Activated CD4-positive, alpha-beta T cell treated with anti-CD3 and anti-CD28 coated beads, Interleukin-2, amount 50 U/mL, for 48 hours (primary cell): ENCODE data around the gene HJURP.
"Not testable (repeated sequence)": the region's sequence is repeated elsewhere in the genome, so short reads cannot be mapped to it uniquely, and the experiment has no call there.

Experiments used
- DNase-seq, 2 experiments: peaks; one replicate each; pipeline ENCODE4 v3.0.0-alpha.2; 2020

HJURP gene

DNA sequence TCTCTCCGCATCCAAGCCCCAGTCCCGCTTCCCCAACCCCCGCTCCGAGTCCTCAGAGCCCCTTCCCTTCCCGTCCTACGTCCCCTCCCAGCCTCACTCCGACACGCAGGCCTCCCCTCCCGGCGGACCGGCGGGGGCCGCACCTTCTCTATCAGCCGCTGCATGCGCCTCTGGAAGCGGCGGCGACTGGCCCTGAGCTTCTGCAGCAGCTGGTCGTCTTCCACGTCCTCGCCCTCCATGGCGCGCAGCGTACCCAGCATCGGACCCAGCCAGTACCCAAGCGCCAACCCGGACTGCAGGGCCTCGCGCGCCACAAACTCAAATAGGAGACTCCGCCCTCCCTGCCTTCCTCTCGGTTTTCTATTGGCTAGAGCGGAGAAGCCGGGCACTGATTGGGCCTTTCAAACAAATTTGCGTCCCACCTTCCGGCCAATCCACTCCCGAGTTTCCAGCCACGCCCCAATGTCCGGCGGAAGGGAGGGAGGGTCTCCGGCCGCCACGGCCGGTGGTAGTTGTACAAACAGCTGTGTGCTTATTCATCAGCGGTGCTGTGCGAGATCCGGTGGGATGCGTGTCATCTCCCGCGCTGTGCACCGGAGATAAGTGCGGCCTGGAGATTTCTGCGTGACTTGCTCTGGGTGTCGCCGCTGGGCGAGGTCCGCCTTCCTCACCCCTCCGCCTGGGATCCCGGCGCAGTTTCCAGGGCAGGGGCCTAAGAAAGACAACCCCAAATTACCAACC lies at the start of gene HJURP:
Gene HJURP, minus strand, starts transcription at position 295 of the 741 bp plus-strand sequence. Its CDS starts 35 bp downstream, at position 260.
- peak; percentile 92 to 95 for DNase-seq

DNA sequence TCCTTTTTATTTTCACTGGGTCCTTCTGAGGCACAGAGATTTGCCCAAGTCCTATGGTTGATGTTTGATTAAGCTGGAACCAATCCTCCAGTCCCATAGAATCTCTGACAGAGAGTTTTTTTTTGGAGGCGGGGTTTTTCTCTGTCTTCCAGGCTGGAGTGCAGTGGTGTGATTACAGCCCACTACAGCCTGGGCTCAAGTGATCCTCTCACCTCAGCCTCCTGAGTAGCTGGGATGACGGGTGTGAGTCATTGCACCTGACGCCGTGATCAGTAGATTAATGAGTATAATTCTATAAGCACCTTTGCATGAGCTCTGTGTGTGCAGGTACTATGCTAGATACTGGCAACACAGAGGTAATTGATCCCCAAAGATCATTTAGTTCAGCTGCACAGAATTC lies 47.5 kb upstream of the HJURP start:
- DNase-seq = no peak

- DNase-seq = no peak
Measured at GRCh38 chr2:233901367-233901766, 47.0 kb upstream of the HJURP start.

- not testable (repeated sequence) for DNase-seq
Measured at GRCh38 chr2:233896253-233896652, 41.9 kb upstream of the HJURP start.

- no peak for DNase-seq
Measured at GRCh38 chr2:233892793-233893192, 38.5 kb upstream of the HJURP start.

DNA sequence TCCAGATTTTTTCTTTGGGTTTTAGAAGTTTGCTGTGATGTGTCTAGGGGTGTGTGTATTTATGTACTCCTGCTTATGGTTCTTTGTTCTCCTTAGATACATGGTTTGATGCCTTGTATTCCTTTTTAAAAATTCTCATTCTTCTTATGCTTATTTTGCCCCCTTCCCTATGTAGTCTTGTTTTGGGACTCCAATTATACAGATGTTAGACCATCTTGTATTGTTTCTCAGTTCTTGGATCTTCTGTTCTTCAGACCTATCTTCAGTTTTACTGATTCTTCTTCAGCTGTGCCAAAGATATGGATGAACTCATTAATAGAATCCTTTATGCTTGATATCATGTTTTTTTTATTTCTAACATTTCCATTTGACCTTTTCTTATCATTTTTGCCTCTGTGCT lies 28.0 kb upstream of the HJURP start:
- DNase-seq = no peak

GRCh38 chr2:233872125-233872524 lies 17.8 kb upstream of the HJURP start:
- DNase-seq = not testable (repeated sequence)

DNA sequence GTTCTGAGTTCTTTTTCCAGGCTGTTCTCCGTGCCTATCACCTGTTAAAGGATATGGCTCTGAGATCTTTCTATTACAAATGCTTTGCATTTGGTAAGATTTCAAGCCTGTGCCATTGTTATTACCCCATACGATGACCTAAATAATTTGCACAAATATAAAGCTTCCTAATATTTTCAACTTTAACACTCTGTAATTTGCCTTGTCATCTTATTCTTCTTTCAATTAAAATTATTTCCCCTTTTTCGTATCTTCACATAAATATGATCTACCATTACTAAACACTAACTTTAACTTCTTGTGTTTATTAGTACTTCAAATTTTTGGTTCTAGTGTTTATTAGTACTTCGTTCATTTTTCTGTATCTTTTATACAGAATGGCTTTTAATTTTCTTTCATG lies 17.1 kb upstream of the HJURP start:
- DNase-seq = no peak

DNA sequence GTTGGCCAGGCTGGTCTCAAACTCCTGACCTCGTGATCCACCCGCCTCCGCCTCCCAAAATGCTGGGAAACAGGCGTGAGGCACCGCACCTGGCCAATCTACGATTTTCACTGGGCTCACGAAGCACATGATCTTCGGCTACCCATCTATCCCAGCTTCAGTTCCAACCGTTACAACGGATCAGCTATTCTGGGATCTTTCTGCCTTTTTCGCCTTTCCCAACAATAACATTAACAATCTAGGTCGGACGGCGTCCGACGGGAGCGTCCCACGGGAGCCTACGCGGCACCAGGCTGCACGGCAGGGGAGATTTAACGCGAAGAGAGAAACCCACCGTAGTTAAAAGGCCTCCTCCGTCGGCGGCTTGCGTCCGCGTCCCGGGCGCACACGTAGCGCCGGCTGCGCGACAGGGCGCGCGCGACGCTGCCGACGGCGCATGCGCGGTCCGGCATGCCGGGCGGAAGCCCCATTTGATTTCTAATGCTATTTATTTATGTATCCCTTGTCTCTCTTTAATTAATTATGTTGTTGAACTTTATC lies 13.7 kb upstream of the HJURP start, which contains the start of gene MSL3B:
Gene MSL3B, minus strand, starts transcription at position 394 of the 540 bp plus-strand sequence.
- peak; percentile 46 to 55 for DNase-seq

- no peak for DNase-seq
Measured at GRCh38 chr2:233866479-233866878, 12.1 kb upstream of the HJURP start.

- no peak for DNase-seq
Measured at GRCh38 chr2:233865838-233866237, 11.5 kb upstream of the HJURP start.

DNA sequence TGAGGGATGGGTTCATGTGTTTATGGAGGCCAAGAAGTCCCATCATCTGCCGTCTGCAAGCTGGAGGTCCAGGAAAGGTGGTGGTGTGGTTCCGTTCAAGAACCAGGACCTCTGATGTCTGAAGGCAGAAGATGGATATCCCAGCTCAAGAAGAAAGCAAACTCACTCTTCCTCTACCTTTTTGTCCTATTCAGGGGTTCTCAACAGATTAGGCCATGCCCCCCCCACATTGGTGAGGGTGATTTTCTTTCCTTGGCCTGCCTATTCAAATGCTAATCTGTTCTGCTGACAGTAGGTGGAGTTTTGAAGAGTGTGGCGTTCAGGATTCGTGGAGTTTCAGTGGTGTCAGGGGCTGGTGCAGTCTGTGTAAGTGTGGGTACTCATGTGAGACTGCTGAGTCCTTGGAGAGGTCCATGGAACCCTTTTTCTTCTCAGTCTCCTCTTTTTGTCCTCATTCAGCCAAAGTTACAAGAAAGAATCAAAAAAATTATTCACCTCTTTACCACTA lies 8.0 kb upstream of the HJURP start:
- DNase-seq = no peak

DNA sequence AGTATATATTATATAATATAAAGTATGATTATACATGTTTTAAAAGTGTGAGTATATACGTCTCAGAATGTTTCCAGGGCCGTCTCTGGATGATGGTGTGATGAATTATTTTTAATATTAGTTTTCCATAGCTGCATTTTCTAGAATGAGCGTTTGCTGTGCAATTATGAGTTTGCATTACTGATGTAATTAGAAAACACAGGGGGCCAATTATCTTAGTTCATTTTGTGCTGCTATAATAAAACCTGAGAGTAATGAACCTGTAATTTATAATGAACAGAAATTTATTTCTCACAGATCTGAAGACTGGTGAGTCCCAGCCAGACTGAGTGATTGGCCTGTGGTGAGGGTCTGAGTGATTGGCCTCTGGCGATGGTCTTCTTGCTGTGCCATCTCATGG lies 4.0 kb upstream of the HJURP start:
- no peak for DNase-seq

- peak; percentile 71 to 76 for DNase-seq
Measured at GRCh38 chr2:233857511-233858141, 3.3 kb upstream of the HJURP start.

- no peak for DNase-seq
Measured at GRCh38 chr2:233856184-233856583, 1.8 kb upstream of the HJURP start.

GRCh38 chr2:233855345-233855744 lies 1.0 kb upstream of the HJURP start:
- no peak for DNase-seq

- DNase-seq = no peak
Measured at GRCh38 chr2:233853883-233854240, 473 bp downstream of the HJURP start.

DNA sequence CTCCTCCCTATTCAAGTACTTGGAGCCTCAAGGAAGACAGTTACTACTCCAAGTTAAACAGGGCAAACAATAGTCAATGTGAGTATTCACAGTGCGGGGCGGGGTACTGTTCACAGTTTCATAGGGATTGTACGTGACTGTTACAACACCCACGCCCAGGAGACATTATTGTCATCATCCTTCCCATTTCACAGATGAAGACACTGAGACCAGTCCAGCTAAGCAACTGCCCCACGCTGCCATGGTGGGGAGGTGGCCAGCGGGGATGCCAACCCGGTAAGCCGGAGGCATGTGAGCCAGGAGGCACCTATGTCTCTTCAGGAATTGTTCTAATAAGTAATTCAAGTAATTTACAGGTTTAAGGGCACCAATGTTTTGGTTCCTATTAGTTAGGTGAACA lies 982 bp downstream of the HJURP start:
- peak in 1 of 2 experiments; percentile 24 for DNase-seq

DNA sequence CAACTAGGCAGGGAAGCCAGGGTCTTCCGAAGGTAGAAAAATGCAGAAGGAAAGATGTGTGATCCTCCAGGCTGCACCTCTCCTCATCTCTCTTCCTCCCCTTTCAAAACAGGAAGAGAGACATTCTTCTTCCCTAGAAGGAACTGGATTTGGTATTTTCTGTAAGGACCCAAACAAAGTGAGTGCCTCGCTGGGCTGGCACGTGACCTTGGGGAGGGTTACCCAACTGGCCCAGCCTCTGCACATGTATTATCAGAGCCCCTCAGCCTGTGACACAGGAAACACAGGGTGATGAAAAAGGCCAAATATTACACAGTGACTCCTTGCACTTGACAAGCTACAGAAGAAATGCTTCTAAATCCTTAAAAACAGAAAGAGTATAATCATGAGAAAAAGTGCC lies 2.3 kb downstream of the HJURP start:
- DNase-seq = no peak

- no peak for DNase-seq
Measured at GRCh38 chr2:233851169-233851568, 3.2 kb downstream of the HJURP start.

GRCh38 chr2:233850745-233851144 lies 3.6 kb downstream of the HJURP start:
- no peak for DNase-seq

DNA sequence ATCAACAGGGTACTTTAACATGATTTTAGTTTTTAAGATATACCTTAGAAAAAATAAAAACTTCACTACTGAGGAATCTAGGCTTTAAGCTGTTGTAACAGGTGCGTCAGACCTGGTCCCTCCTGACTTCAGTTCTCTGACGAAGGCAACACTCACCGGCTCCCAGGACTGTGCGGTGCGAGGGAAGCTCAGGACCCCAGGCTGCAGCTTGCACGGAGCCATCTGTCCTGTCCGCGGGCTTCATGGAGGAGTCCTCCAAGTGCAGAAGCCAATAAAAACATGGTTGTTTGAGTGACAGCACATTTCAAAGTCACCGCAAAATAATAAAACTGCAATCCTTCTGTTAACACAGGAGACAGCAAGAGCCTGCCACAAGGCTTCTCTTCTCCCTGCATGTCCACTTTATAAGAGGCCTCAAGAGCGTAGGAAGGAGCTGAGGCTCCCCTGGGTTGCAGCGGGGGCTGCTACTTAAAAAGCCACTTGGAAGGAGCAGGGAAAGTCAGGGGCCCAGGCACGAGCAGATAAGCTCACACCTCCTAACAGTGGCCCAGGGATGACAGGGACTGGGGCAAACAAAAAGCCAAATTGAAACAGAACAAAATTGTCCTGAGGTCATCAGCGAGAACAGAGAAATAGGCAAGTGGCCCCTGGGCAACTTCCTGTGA lies 4.6 kb downstream of the HJURP start:
- no peak for DNase-seq

DNA sequence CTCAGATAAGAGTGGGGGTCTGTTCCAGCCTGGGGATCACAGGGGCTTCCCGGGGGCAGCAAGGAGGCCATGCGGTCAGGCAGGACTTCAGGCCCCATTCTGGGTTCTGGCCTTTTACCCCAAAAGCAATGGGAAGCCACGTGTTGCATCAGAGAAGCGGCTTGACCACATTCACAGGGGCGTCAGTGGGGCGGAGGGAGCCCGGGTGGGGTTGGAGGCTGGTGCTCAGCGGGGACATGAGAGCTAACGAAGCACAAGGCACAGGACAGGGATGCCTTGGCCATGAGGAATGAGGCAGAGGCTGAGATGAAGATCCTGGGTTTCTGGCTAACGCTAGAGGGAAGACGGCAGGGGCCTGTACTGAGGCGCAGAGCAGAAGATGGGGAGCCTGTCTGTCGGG lies 6.1 kb downstream of the HJURP start:
- DNase-seq = no peak
